PC-3 (cell line): ENCODE data around the gene TRIM40. TPM values are rescaled to one million over a fixed set of nuclear protein-coding genes. Genes with fewer than 3 reads are reported as not detected.

Experiments used
- ATAC-seq: fragments of 200-7000 bp; cut with Tn5 transposase; 2 replicates; pipeline ENCODE4 v1.9.1; 2020; ENCODE audit warnings: mild to moderate bottlenecking, moderate library complexity
- BruUV-seq: library from RNA; stranded (reverse); fragments of 400-500 nt; replicated peaks from 2 replicates; lab custom pipeline; 2021; lab: Mats Ljungman, UMichigan
- CTCF ChIA-PET: fragments of 300-600 bp; sonication (Branson Sonifier 250); formaldehyde crosslinking; loops from one replicate; lab custom pipeline; 2022; ENCODE audit warnings: antibody characterized with exemption; lab: Charles Lee
- POLR2A ChIA-PET: fragments of 300-600 bp; sonication (Branson Sonifier 250); formaldehyde crosslinking; loops from one replicate; lab custom pipeline; 2022; ENCODE audit warnings: antibody characterized with exemption; ENCODE audit not compliant: unreplicated experiment; lab: Charles Lee
- DNase-seq: peaks from one replicate; pipeline ENCODE4 v3.0.0-alpha.2; 2015
- H2AFZ ChIP-seq: fragments of 300-600 bp; sonication (generic); 2 replicates; pipeline ENCODE4 v1.6.0; 2016; ENCODE audit warnings: antibody characterized with exemption, low read length
- H3F3A ChIP-seq: fragments of 300-600 bp; sonication (generic); one replicate; pipeline ENCODE4 v1.6.0; 2017; ENCODE audit warnings: antibody characterized with exemption, low read length, control low read depth, mild to moderate bottlenecking; ENCODE audit not compliant: unreplicated experiment
- H3K27ac ChIP-seq: fragments of 300-600 bp; sonication (generic); 2 replicates; pipeline ENCODE4 v1.5.1; 2016; ENCODE audit warnings: mild to moderate bottlenecking, low read length
- H3K27me3 ChIP-seq: fragments of 300-600 bp; sonication (generic); 2 replicates; pipeline ENCODE4 v1.6.1; 2016; ENCODE audit warnings: low read length, mixed read lengths
- H3K36me3 ChIP-seq: fragments of 300-600 bp; sonication (generic); 2 replicates; pipeline ENCODE4 v1.6.1; 2016; ENCODE audit warnings: low read depth, mixed run types, low read length, mixed read lengths
- H3K4me1 ChIP-seq: fragments of 300-600 bp; sonication (generic); 2 replicates; pipeline ENCODE4 v1.5.1; 2016; ENCODE audit warnings: low read length; ENCODE audit not compliant: insufficient read depth
- H3K4me2 ChIP-seq: fragments of 300-600 bp; sonication (generic); 2 replicates; pipeline ENCODE4 v1.6.0; 2016; ENCODE audit warnings: low read length
- H3K4me3 ChIP-seq: fragments of 300-600 bp; sonication (generic); 2 replicates; pipeline ENCODE4 v1.5.1; 2016; ENCODE audit warnings: mild to moderate bottlenecking, low read length, mixed read lengths
- H3K79me2 ChIP-seq: fragments of 300-600 bp; sonication (generic); 2 replicates; pipeline ENCODE4 v1.6.1; 2017; ENCODE audit warnings: low read length, mixed read lengths
- H3K9ac ChIP-seq: fragments of 300-600 bp; sonication (generic); 2 replicates; pipeline ENCODE4 v1.6.0; 2016; ENCODE audit warnings: mild to moderate bottlenecking, low read length
- H3K9me2 ChIP-seq: fragments of 300-600 bp; sonication (generic); replicated peaks from 2 replicates; pipeline ENCODE4 v1.6.1; 2016; ENCODE audit warnings: mixed run types, low read length, mixed read lengths
- H3K9me3 ChIP-seq: fragments of 300-600 bp; sonication (generic); 2 replicates; pipeline ENCODE4 v1.6.1; 2016; ENCODE audit warnings: low read length, mixed read lengths
- H4K20me1 ChIP-seq: fragments of 300-600 bp; sonication (generic); 2 replicates; pipeline ENCODE4 v1.6.1; 2016; ENCODE audit warnings: low read length, mixed read lengths
- CTCF ChIP-seq: fragments of 300-600 bp; sonication (generic); conservative IDR thresholded peaks from 2 replicates; pipeline ENCODE4 v1.5.1; 2017; ENCODE audit warnings: antibody characterized with exemption, low read depth, mild to moderate bottlenecking, low read length
- EZH2 ChIP-seq: fragments of 300-600 bp; sonication (generic); IDR thresholded peaks from one replicate; pipeline ENCODE4 v1.6.1; 2017; ENCODE audit warnings: antibody characterized with exemption, mild to moderate bottlenecking, low read length; ENCODE audit not compliant: unreplicated experiment
- EZH2phosphoT487 ChIP-seq: fragments of 300-600 bp; sonication (generic); IDR thresholded peaks from 2 replicates; pipeline ENCODE4 v1.6.1; 2018; ENCODE audit warnings: mild to moderate bottlenecking, antibody characterized with exemption, low read length, borderline replicate concordance
- intact Hi-C: fragments of 100-400 bp; cut with micrococcal nuclease; formaldehyde crosslinking; loops from 2 replicates; pipeline ENCODE4 v1.9.0; 2023
- total RNA-seq: library from RNA; depleted of rRNA; stranded (reverse); fragments of >200 nt; gene quantifications from 2 replicates; pipeline ENCODE4 v1.2.3, GENCODE V29; 2014

TRIM40 gene
- total RNA-seq, 1 experiment from 2014 or later, result not detected

DNA sequence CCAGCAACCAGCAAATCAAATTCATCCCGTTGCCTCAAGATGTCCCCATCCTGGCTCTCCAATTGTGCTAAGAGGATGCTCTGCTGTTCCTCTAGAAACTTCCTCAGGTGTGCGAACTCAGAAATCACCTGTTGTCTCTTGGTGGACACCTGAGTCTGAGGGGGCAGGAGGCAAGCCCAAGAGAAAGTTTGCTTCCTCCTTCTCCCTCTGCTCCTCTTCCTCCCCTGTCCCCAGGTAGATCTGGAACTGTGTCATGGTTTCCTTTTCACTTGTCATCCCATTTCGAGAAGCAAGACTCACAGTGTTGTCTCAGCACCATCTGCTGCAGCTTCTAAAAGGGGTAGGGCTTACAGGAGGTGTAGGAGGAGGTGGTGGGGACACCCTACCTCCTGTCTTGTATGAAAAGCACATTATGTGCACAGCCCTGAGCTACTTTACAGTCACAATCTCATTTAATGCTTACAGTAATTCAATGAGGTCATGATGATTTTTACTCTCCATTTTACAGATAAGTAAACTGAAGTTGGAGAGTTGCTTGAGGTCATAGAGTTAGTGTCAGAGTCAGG, 22.6 kb downstream of the TRIM40 start:
- no peak overlapping the region for H3K9ac ChIP-seq
- H3F3A ChIP-seq, result peaks cover 5% of the 10 kb centered on the region
- no peak for DNase-seq
- H3K4me2 ChIP-seq, result no peak overlapping the region
- no peaks in the 10 kb centered on the region for H3K79me2 ChIP-seq
- no peak overlapping the region for H3K4me3 ChIP-seq
- TF ChIP-seq EZH2, result no peak
- TF ChIP-seq EZH2phosphoT487, result no peak
- no peak for TF ChIP-seq CTCF
- no peak for ATAC-seq
- POLR2A ChIA-PET, result no interaction called here
- BruUV-seq, result no TSS peak
- H3K27me3 ChIP-seq, result no peaks in the 10 kb centered on the region
- intact Hi-C loops, result no loop called here
- no peak overlapping the region for H3K27ac ChIP-seq
- no peaks in the 10 kb centered on the region for H3K9me3 ChIP-seq
- CTCF ChIA-PET, result no interaction called here
- no peaks in the 10 kb centered on the region for H3K9me2 ChIP-seq
- H3K4me1 ChIP-seq, result peaks cover 32% of the 10 kb centered on the region
- H4K20me1 ChIP-seq, result no peaks in the 10 kb centered on the region
- H2AFZ ChIP-seq, result no peak overlapping the region
- H3K36me3 ChIP-seq, result no peaks in the 10 kb centered on the region

DNA sequence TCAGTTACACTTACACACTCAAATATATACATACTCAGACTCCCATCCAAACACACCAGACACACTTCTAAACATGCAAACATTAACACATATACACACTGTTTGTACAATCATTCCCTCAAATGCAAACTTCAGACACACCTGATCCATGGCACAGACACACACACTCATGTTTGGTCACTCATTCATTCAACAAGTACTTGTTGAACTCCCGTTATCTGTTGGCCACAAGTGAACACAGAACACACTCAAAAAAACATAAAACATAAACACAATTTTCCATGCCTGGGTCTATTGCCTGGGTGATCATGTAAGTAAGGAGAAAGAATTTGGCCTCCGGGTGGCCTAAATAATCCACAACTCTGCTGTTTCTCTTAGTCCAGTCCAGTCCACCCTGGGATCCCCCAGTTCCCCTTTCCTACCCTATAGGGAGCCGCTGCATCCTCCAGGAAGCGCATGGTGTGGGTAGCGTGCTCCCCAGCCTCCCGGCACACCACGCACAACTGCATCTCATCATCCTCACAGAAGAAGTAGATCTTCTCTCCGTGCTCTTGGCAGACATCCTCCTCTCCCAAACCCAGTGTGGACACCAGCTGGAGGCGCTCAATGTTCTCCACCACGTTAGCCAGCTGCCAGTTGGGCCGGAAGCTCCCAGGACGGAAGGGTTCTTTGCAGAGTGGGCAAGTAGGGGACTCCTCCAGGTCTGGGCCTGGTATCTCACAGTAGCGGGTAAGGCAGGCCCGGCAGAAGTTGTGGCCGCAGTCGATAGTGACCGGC, 24.3 kb downstream of the TRIM40 start:
- Histone ChIP-seq H3K9me2 (no peaks in the 10 kb centered on the region), H3K79me2 (no peaks in the 10 kb centered on the region), H3K27ac (no peak overlapping the region), H3K9me3 (no peaks in the 10 kb centered on the region), H3K27me3 (no peaks in the 10 kb centered on the region), H3K4me3 (no peak overlapping the region), H3K36me3 (no peaks in the 10 kb centered on the region), H2AFZ (no peak overlapping the region), H3K4me2 (no peak overlapping the region), H3F3A (peaks cover 1% of the 10 kb centered on the region), H3K9ac (no peak overlapping the region), H4K20me1 (no peaks in the 10 kb centered on the region), H3K4me1 (peaks cover 19% of the 10 kb centered on the region)
- no peak for ATAC-seq
- no TSS peak for BruUV-seq
- no peak for TF ChIP-seq CTCF
- TF ChIP-seq EZH2, result no peak
- no peak for TF ChIP-seq EZH2phosphoT487
- intact Hi-C loops, result no loop called here
- DNase-seq, result no peak
- ChIA-PET CTCF (no interaction called here), POLR2A (no interaction called here)
